ENCODE results near the gene DUS1L.

DUS1L gene

DNA sequence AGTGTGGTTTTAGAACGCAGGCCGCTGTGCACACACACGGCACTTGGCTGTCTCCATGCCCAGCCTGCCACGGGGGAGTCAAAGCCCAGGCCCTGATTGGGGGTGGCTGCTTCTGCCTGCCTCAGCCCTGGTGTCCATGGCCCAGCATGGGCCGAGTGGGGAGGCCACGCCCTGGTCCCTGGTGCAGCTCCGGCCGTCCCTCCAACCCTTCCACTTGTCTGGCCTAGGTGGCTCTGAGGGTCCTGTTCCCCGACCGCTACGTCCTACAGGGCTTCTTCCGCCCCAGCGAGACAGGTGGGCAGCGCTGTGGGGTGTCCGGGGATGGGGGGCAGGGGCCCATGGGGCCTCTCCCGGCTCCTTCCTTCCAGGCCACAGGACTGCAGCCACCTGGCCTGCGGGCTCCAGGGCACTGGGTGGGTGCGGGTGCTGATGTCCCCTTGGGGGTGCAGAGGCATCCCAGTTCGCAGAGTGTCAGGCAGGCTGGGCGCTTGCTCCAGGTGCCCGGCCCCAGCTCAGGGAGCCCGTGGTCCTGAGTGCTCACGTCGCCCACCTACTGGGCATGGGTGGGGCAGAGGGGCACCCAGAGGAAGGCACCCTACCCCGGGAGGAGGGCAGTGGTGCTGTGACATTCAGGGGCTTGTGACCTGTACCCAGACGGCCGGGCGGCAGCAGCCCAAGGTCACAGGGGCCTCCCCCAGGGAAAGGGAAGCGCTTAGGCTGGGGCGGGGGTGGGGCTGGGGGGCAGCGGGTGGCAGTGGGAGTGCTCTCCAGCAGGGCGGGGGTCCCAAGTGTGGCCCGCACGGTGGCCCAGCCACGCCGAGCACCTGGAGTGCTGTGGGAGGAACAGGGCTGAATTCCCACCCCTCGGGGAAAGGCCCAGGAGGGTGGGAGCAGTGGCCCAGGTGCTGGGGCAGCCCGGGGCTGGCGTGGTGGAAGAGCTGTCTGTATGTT, 54.8 kb downstream of the DUS1L start:
- in situ Hi-C loops (cut with HindIII; ENCODE audit: low pct_ligation_motif_present, low sequenced_read_pairs), result no loop called here
- TF ChIP-seq, protein P1, sequence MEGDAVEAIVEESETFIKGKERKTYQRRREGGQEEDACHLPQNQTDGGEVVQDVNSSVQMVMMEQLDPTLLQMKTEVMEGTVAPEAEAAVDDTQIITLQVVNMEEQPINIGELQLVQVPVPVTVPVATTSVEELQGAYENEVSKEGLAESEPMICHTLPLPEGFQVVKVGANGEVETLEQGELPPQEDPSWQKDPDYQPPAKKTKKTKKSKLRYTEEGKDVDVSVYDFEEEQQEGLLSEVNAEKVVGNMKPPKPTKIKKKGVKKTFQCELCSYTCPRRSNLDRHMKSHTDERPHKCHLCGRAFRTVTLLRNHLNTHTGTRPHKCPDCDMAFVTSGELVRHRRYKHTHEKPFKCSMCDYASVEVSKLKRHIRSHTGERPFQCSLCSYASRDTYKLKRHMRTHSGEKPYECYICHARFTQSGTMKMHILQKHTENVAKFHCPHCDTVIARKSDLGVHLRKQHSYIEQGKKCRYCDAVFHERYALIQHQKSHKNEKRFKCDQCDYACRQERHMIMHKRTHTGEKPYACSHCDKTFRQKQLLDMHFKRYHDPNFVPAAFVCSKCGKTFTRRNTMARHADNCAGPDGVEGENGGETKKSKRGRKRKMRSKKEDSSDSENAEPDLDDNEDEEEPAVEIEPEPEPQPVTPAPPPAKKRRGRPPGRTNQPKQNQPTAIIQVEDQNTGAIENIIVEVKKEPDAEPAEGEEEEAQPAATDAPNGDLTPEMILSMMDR (IDR thresholded peaks at IDR 0.05; ENCODE audit: low read depth, low read length, missing control alignments), result no peak

DNA sequence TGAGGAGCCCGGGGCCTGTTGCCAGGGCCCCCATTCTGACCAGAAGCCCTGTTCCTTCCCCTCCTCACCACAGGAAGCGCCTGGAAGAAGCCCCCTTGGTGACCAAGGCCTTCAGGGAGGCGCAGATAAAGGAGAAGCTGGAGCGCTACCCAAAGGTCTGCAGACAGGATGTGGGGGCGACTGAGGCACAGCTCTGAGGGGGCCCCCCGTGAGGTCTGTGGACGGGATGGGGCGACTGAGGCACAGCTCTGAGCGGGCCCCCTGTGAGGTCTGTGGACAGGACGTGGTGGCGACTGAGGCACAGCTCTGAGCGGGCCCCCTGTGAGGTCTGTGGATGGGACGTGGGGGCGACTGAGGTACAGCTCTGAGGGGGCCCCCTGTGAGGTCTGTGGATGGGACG, 56.2 kb downstream of the DUS1L start:
- in situ Hi-C loops (cut with HindIII; ENCODE audit: low pct_ligation_motif_present, low sequenced_read_pairs), result no loop called here
- Histone ChIP-seq H3K4me3 (ENCODE audit: low read depth, low read length) (no peak overlapping the region), H3K27me3 (replicated peaks) (no peaks in the 10 kb centered on the region), H3K27ac (no peak overlapping the region), H3K36me3 (replicated peaks) (no peaks in the 10 kb centered on the region)
- TF ChIP-seq, protein P1 (IDR thresholded peaks at IDR 0.05; ENCODE audit: low read depth, low read length, missing control alignments), result no peak
- DNase-seq, result no peak

More for the DNA sequence above, 54.8 kb downstream of the DUS1L start:
- Histone ChIP-seq H3K27ac (no peak overlapping the region), H3K36me3 (replicated peaks) (no peaks in the 10 kb centered on the region), H3K4me3 (ENCODE audit: low read depth, low read length) (no peak overlapping the region), H3K27me3 (replicated peaks) (no peaks in the 10 kb centered on the region)
- DNase-seq, result no peak

DNA sequence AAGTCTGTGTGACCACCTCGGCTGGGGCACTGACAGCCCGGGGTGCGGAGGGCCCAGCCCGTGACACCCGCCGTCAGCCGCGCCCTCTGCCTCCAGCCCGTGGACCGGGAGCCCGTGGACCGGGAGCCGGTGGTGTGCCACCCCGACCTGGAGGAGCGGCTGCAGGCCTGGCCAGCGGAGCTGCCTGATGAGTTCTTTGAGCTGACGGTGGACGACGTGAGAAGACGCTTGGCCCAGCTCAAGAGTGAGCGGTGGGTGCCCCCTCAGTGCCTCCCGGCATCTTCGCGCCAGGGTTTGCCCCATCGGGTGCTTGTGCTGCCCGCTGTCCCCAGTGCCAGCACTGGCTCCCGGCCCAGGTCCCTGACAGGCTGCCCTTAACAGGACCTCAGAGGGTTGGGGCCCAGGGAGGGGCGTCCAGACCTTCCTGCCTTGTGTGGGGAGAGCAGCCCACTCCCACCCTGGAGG, 56.6 kb downstream of the DUS1L start:
- TF ChIP-seq, protein P1 (IDR thresholded peaks at IDR 0.05; ENCODE audit: low read depth, low read length, missing control alignments), result no peak

DNA sequence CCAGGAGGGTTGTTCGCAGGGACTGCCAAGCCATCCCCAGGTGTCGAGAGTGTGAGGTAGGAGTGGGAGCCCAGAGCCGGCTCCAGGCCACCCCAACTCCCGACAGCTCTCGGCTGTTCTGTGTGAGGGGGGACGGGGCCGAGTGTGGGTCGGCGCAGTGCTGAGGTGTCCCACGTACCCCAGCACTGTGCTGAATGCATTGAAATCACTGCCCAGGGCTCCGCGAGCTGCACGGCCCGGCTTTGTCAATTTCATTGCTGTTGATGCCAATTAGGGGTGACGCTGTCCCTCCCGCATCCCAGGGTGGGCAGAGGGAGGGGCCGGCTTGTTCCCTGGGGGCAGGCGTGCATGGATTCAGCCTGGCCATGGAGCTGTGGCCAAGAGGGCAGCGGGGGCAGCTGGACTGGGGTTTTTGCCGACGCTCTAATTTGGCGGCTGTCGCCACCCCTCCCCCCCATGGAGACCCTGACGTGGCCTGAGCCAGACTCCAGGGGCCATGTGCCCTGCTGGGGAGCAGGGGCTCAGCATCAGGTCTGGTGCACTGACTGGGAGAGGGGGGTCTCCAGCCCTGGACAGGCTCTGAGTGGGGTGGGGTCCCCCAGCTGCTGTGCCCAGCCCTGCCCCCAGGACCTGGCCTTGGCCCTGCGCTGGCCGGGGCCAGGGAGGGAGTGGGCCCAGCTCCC, 57.2 kb downstream of the DUS1L start:
- DNase-seq, result no peak
- Histone ChIP-seq H3K4me3 (ENCODE audit: low read depth, low read length) (no peak overlapping the region), H3K27ac (no peak overlapping the region), H3K27me3 (replicated peaks) (no peaks in the 10 kb centered on the region), H3K36me3 (replicated peaks) (no peaks in the 10 kb centered on the region)
- TF ChIP-seq, protein P1 (IDR thresholded peaks at IDR 0.05; ENCODE audit: low read depth, low read length, missing control alignments), result no peak
- in situ Hi-C loops (cut with HindIII; ENCODE audit: low pct_ligation_motif_present, low sequenced_read_pairs), result no loop called here

More for the DNA sequence above, 56.6 kb downstream of the DUS1L start:
- in situ Hi-C loops (cut with HindIII; ENCODE audit: low pct_ligation_motif_present, low sequenced_read_pairs), result no loop called here
- no peak overlapping the region for H3K4me3 ChIP-seq (ENCODE audit: low read depth, low read length)
- DNase-seq, result no peak
- no peaks in the 10 kb centered on the region for H3K27me3 ChIP-seq (replicated peaks)
- H3K27ac ChIP-seq, result no peak overlapping the region
- H3K36me3 ChIP-seq (replicated peaks), result no peaks in the 10 kb centered on the region
